WERI-Rb-1 (cell line): ENCODE results near the gene TMEM19.

Experiments used
- DNase-seq: peaks from one replicate; pipeline ENCODE4 v3.0.0-alpha.2; 2020
- H3K27ac ChIP-seq: fragments of 250-450 bp; sonication (Bioruptor Pico); 2 replicates; pipeline ENCODE4 v1.5.1; 2020; ENCODE audit warnings: mild to moderate bottlenecking, moderate library complexity
- H3K27me3 ChIP-seq: fragments of 250-450 bp; sonication (Bioruptor Pico); 2 replicates; pipeline ENCODE4 v1.5.1; 2021; ENCODE audit warnings: mild to moderate bottlenecking, low read depth, moderate library complexity; ENCODE audit not compliant: insufficient read depth, severe bottlenecking
- H3K36me3 ChIP-seq: fragments of 250-450 bp; sonication (Bioruptor Pico); 2 replicates; pipeline ENCODE4 v1.5.1; 2020; ENCODE audit warnings: mild to moderate bottlenecking, moderate library complexity
- H3K4me3 ChIP-seq: 2 replicates; pipeline ENCODE4 v1.5.1; 2011; ENCODE audit warnings: low read depth, mild to moderate bottlenecking, control low read depth, low read length
- H3K9me3 ChIP-seq: fragments of 250-450 bp; sonication (Bioruptor Pico); 2 replicates; pipeline ENCODE4 v1.5.1; 2021; ENCODE audit warnings: mild to moderate bottlenecking, moderate library complexity; ENCODE audit not compliant: severe bottlenecking
- TF ChIP-seq, protein P1 (sequence below): IDR thresholded peaks from 2 replicates; pipeline ENCODE4 v1.5.1; 2011; ENCODE audit warnings: low read depth, mild to moderate bottlenecking, control low read depth, inconsistent platforms, low read length

Gene TMEM19

DNA sequence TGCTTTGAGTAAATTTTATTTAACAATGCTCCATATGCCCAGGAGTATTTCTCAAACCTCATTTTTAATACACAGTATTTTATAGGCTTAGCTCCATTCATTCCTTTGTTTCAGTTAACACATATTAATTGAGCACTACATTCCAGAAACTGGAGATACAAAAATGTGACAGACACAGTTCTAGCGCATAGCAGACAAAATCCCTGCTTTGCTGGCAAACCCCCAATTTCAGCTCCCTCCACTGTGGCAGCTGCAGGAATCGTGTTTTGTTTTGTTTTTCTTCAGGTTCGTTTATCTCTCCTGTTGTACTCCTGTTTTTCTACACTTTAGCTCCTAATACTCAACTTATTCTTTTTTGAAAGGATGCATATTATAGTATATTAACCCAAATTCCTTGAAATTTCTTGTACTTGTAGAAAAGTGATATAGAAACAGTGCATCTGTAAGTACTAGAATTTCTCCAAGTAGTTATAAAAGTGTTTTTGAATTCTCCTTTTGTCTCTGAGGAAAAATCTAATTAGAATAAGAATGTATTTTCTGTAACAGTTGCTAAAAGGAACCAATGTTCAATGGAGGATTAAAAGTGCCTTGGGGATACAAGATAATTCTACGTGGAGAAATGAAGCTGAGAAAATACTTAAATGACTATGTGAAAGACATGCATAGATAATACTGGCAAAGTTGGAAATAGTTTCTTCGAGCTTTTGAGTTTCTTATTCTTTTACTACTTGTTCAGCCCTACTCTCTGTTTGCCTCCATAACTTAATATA, 62.4 kb downstream of the TMEM19 start:
- no peak for DNase-seq
- no peaks in the 10 kb centered on the region for H3K9me3 ChIP-seq

DNA sequence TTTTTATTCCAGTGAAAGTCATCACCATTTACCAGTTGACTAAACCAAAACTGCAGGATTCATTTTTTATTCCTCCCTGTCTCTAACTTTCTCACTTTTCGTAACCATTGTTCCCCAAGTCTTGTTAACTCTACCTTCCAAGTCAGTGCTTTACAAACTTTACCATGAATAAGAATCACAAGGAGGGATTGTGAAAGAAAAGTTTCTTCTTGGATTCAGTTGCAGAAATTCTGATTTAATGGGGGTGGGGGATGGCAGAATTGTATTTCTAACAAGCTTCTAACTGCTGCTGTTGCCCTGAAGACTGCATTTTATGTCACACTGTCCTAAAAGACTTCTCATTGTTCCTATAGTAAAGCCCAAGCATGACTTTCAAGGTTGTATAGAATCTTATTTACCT, 63.8 kb downstream of the TMEM19 start:
- TF ChIP-seq, protein P1, sequence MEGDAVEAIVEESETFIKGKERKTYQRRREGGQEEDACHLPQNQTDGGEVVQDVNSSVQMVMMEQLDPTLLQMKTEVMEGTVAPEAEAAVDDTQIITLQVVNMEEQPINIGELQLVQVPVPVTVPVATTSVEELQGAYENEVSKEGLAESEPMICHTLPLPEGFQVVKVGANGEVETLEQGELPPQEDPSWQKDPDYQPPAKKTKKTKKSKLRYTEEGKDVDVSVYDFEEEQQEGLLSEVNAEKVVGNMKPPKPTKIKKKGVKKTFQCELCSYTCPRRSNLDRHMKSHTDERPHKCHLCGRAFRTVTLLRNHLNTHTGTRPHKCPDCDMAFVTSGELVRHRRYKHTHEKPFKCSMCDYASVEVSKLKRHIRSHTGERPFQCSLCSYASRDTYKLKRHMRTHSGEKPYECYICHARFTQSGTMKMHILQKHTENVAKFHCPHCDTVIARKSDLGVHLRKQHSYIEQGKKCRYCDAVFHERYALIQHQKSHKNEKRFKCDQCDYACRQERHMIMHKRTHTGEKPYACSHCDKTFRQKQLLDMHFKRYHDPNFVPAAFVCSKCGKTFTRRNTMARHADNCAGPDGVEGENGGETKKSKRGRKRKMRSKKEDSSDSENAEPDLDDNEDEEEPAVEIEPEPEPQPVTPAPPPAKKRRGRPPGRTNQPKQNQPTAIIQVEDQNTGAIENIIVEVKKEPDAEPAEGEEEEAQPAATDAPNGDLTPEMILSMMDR = no peak
- Histone ChIP-seq H3K4me3 (no peak overlapping the region), H3K27ac (no peak overlapping the region), H3K36me3 (no peaks in the 10 kb centered on the region), H3K27me3 (no peaks in the 10 kb centered on the region), H3K9me3 (no peaks in the 10 kb centered on the region)
- no peak for DNase-seq

More for the DNA sequence above, 62.4 kb downstream of the TMEM19 start:
- Histone ChIP-seq H3K4me3 (no peak overlapping the region), H3K27me3 (no peaks in the 10 kb centered on the region), H3K36me3 (no peaks in the 10 kb centered on the region), H3K27ac (no peak overlapping the region)
- TF ChIP-seq, protein P1 = no peak

DNA sequence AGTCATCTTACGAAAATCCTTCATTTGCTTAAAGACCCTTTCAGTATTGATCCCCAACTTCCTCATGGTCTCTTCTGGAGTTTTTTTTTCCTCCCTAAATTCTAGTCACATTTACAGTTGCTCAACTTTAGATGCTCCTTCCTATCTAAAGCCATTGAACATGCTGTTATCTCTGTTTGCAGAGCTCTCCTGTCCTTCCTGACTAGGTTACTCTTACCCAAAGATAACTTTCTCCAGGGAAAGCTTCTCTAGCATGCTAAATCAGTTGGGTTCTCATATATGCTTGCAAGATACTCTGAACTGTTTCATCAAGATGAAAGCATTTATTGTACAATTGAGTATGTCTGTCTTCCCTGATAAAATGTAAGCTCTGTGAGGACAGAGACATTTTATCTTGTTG, 67.0 kb downstream of the TMEM19 start:
- TF ChIP-seq, protein P1 = no peak
- Histone ChIP-seq H3K27me3 (no peaks in the 10 kb centered on the region), H3K4me3 (no peak overlapping the region), H3K36me3 (peaks cover 12% of the 10 kb centered on the region), H3K27ac (no peak overlapping the region), H3K9me3 (no peaks in the 10 kb centered on the region)
- DNase-seq = no peak
